VCaP (cell line): ENCODE results near the gene SKOR1.

Experiments used
- H3K27ac ChIP-seq: fragments of 450-650 bp; 2 replicates; pipeline ENCODE4 v1.5.1; 2017
- CTCF ChIP-seq: fragments of 450-650 bp; conservative IDR thresholded peaks from 2 replicates; pipeline ENCODE4 v1.5.1; 2017; ENCODE audit warnings: mild to moderate bottlenecking, moderate library complexity

SKOR1 gene

GRCh38 chr15:67796196-67797127, 28.8 kb upstream of the SKOR1 start:
- TF ChIP-seq CTCF, result no peak
- no peak overlapping the region for H3K27ac ChIP-seq

- H3K27ac ChIP-seq, result no peak overlapping the region
These were observed 25.5 kb upstream of the SKOR1 start for GRCh38 chr15:67799801-67800205.

GRCh38 chr15:67801142-67801541, 24.2 kb upstream of the SKOR1 start:
- no peak overlapping the region for H3K27ac ChIP-seq
- no peak for TF ChIP-seq CTCF

More at GRCh38 chr15:67799801-67800205, 25.5 kb upstream of the SKOR1 start:
- no peak for TF ChIP-seq CTCF

- TF ChIP-seq CTCF, result no peak
- H3K27ac ChIP-seq, result no peak overlapping the region
These were observed 23.1 kb upstream of the SKOR1 start for GRCh38 chr15:67801926-67802914.

- peak; percentile 23; the same call in 1 of the 2 replicates for TF ChIP-seq CTCF
- H3K27ac ChIP-seq, result no peak overlapping the region
These were observed 22.0 kb upstream of the SKOR1 start for GRCh38 chr15:67803299-67803698.

- no peak for TF ChIP-seq CTCF
- peak overlapping the region; percentile 79 for H3K27ac ChIP-seq
These were observed 21.1 kb upstream of the SKOR1 start for GRCh38 chr15:67803996-67804843.
